ENCODE measurements around the gene CCDC141.

CCDC141 gene

DNA sequence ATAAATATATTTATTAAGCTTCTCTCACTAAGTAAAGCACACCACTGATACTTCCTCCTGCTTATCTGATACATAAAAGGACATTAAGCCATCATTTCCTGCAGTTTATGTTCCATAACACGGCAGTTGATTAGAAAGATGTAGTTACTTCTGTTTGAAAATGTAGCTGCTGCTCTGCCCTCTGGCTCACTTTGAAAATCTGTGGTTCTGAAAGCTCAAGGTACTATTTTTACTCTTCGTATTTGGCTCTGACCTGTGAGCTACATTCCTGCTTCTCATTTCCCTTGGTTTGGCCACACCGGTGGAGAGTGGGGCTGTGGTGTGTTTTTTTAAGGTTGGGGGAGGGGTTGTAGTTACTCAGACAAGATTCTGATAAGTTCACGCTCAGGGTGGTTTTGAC, 229.9 kb downstream of the CCDC141 start:
- no peak for DNase-seq
- in situ Hi-C loops (cut with MboI; ENCODE audit: low pct_unique_long_range_greater_than_20kb, low sequenced_read_pairs) = no loop called here

DNA sequence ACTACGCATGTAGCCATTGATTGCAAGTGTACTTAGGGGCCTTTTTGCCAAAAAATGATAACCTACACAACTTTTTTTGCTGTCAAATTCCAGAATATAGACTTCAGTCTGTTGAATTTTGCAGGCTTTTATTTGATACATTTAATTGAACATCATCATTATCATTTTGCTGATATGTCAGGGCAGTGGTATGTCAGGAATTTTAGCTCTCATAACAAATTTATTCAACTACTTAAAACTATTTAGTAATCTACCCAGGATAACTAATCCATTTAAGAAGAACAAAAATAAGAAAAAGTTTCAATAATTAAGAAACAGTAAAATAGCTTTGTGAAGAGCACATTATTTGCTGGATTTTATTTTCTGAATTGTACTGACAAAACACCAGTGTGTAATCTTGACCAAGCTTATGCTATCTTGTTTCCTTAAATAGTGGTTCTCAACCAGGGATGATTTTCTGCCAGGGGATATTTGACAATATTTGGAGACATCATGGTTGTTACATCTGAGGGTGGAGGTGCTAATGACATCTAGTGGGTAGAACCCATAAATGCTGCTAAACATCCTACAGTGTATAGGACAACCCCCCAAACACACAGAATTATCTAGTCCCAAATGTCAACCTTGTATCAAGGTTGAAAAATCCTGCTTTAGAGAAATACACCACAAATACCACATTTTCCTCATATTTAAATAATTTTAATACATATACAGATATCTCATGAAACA, 230.6 kb downstream of the CCDC141 start:
- no peak for DNase-seq
- in situ Hi-C loops (cut with MboI; ENCODE audit: low pct_unique_long_range_greater_than_20kb, low sequenced_read_pairs) = no loop called here

DNA sequence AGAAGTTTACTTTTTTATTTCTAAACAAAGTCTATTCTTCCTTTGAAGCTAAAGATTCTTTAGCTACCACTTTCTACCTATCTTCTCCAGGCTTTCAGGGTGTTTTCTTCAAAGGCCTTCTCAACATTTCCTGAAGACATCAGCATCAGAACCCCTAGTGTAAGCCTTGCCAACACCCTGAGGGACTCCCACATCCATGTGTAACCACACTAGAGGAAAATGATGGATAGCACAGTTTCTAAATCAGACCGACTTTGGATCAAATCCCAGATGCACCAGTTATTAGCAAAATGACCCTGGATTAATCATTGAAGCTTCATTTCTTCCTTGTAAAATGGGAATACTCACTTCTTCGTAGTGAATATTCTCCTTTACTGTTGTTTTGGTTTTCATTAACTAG, 238.0 kb downstream of the CCDC141 start:
- no peak for DNase-seq
- in situ Hi-C loops (cut with MboI; ENCODE audit: low pct_unique_long_range_greater_than_20kb, low sequenced_read_pairs) = no loop called here

DNA sequence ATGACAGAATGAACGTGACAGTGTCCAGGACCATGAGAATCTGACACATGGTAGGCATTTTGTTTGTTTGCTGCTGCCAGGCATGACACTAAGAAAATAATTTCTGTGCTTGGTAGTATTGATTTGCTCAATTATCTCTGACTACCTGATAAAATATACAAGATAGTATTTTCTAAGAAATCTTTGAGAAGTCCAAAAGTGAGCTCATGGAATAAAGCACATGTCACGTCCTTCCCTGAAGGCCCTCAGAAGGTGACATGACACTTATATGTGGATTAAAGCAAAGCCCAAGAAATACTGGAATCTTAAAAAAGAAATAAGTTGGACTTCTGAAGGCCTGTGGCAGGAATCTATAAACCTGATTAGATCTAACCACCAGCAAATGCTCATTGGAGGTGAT, 238.9 kb downstream of the CCDC141 start:
- DNase-seq = no peak
- in situ Hi-C loops (cut with MboI; ENCODE audit: low pct_unique_long_range_greater_than_20kb, low sequenced_read_pairs) = no loop called here

DNA sequence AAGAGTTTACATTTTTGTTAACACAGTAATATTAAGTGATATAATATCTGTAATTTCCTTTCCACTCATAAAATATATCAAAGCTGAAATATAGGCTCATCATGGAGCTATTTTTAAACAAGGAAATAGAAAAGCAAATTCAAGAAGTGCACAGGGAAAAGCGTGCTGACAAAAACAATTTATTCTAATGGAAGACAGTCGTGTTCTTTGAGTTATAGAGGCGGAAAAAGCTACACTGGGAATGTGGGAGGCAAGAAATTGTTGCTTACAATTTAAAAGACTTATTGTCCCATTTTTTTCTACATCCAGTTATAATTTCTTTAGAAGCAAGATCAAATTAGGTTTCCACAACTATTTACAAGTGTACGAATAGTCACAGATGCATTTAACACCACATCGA, 239.5 kb downstream of the CCDC141 start:
- DNase-seq = no peak
- in situ Hi-C loops (cut with MboI; ENCODE audit: low pct_unique_long_range_greater_than_20kb, low sequenced_read_pairs) = no loop called here

DNA sequence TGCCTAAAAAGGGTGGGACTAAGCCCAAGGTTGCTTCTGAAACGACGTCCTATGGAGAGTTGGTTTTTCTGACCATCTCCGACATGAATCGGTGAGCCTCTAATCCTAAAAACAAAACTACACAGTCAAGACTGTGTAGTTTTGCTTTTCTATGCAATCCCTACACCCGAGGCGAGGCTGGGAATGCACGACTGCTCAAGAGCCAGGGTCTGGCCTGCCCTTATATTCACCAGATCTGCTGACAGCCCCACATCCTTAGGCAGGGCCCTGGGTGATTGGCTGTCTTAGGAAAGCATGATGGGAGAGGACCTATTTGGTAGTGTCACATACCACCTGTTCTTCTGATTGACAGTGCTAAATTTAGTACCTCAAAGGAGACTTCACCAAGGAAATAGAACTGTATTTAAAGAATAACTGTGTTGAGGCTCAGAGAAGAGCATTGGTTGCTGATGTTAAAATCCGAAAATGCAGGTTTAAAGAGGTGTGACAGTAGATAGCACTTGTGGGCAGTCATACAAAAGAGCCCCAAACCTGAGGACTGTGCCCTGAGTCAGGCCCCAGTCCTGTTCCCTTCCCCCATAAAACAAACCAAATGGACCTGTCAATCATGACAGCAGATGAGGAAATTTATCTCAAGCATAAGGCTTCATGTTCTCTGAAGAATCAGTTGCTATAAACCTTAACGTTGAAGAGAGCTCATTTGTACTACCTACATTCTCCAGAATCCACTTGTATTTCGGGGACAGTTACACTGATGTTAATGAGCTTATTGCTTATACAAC, 242.5 kb downstream of the CCDC141 start, which contains the start of gene TTN:
Gene TTN (minus strand): TSS at position 197 of the 782 bp plus-strand sequence. CDS start 2,781 bp downstream, outside the sequence.
- DNase-seq = no peak
- in situ Hi-C loops (cut with MboI; ENCODE audit: low pct_unique_long_range_greater_than_20kb, low sequenced_read_pairs) = no loop called here

DNA sequence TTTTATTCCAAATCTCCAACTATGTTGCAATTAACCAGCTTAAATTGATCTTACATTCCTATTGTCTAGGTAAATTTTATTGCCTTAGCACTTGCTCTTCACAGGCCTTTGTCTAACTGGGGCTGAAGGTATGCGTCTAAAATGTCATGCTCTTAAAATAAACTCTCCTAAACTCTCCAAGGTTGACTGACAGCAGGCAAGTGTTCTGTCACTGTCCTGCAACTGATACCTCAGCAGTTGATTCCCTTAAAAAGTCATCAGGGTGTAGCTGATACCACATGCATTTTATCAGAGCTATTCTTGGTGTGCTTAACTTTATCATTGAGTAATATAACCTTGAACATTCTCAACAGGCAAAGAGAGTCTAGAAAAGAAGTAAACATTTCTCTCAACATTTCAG, 243.4 kb downstream of the CCDC141 start:
- no peak for DNase-seq
- in situ Hi-C loops (cut with MboI; ENCODE audit: low pct_unique_long_range_greater_than_20kb, low sequenced_read_pairs) = no loop called here

DNA sequence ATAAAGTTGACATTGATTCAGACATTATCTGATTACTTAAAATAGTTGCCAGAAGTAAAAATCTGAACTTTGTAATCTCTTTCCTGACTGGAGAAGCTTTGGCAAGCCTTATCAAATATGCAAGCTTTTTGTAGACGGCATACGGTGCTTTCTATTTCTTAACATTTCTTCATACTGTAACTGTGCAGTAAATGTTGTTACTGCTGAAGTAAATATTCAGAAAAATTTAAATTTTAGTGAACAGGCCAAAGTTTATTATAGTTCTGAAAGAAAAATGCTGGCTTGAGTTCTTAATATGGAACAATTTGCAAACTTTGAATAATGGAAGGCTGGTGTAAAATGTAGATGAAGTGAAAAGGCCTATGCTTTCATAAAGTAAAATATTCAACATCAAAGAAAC, 244.5 kb downstream of the CCDC141 start:
- DNase-seq = no peak
- in situ Hi-C loops (cut with MboI; ENCODE audit: low pct_unique_long_range_greater_than_20kb, low sequenced_read_pairs) = no loop called here

DNA sequence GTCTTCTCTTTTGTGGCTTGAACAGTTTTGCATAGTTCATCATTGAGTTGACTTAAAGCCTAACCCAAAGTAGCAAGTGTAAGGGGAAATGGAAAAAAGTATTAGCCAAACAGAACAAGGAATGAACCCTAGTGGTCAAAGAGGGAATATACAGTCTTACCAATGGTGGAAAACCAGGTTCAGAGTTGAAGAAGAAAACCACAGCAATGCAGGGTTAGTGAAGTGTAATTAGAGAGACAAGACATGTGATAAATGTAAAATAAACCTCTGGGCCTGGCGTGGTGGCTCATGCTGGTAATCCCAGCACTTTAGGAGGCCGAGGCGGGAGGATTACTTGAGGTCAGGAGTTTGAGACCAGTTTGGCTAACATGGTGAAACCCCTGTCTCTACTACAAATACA, 245.1 kb downstream of the CCDC141 start:
- in situ Hi-C loops (cut with MboI; ENCODE audit: low pct_unique_long_range_greater_than_20kb, low sequenced_read_pairs) = no loop called here

DNA sequence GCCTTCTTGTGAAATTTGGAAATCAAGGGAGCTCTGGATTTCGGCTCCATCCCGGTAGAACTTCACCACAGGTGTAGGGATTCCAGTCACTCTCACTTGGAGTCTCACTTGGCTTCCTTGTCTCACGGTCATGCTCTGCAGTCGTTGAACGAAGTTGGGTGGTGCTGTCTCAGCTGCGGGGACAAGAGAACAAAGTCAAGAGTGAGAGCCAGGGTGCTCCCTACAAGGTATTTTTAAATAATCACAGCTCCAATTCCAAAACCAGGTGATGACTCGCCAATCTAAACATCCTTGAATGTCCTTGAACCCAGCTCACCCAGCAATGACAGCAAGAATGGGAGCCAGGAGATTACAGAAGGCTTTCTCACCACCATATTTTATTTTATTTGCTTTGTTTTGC, 249.4 kb downstream of the CCDC141 start:
- DNase-seq = no peak
- in situ Hi-C loops (cut with MboI; ENCODE audit: low pct_unique_long_range_greater_than_20kb, low sequenced_read_pairs) = no loop called here

More for the DNA sequence above, 245.1 kb downstream of the CCDC141 start:
- DNase-seq = peak; percentile 38

DNA sequence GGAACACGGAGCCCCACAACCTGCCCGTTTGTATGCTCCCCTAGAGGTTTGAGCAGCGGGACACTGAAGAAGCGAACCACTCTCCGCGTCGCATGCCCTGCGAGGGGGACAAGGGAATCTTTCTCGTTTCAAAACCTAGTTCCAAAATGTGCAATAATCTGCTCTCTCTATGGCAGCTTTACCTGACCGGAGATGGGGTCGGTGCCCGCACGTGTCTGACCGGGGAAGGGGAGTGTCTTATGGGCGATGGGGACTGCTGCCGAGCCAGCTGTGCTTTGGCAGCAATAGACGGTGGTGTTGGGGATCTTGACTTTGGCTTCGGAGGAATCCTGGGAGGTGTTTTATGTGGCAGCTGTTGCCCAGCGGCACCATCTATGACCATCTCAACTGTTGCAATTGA, 250.6 kb downstream of the CCDC141 start:
- in situ Hi-C loops (cut with MboI; ENCODE audit: low pct_unique_long_range_greater_than_20kb, low sequenced_read_pairs) = no loop called here
- no peak for DNase-seq

DNA sequence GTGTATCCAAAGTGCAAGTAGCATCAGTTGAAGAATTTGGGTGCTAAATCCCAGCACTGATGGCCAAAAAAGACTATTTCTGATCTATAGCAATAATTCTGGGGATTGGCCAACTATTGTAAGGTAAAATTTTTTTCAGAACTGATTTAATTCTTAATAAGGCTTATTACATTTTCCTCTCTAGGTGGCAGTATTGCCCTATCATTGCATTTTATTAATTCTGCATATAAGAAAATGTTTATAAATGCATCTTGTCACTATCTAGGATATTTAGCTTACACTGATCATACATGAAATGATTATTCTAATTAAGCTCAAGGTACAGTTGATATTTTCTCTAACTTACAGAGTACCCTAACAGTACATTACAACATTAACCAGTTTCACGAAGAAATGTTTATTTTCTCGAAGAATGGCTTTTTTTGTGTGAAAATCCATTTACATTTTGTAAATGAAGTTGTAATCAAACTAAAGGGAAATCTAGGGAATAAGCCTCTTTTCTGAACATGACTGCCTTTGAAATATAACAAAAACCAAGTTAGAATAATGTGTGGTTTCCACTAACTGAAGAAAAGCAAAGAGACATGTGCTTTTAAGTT, 253.8 kb downstream of the CCDC141 start:
- in situ Hi-C loops (cut with MboI; ENCODE audit: low pct_unique_long_range_greater_than_20kb, low sequenced_read_pairs) = no loop called here

DNA sequence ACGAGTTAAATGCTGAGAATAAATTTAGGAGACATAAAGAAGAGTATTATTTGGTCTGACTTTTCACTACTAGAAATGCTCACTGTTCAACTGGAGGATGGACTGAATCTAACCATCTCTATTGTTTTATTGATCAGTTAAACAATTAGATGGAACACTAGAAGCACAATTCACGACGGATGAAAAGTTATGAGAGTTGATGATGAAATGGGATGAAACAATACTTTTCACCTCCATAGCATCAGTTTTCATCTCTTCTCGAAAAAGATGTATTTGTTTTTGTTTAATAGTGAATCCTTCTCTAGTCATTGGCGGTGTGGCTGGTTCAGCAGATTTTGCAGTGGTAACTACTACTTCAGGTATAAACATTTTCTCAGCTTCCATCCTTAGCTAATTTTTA, 262.0 kb downstream of the CCDC141 start:
- in situ Hi-C loops (cut with MboI; ENCODE audit: low pct_unique_long_range_greater_than_20kb, low sequenced_read_pairs) = no loop called here
- DNase-seq = no peak

More for the DNA sequence above, 253.8 kb downstream of the CCDC141 start:
- DNase-seq = peak; percentile 25

DNA sequence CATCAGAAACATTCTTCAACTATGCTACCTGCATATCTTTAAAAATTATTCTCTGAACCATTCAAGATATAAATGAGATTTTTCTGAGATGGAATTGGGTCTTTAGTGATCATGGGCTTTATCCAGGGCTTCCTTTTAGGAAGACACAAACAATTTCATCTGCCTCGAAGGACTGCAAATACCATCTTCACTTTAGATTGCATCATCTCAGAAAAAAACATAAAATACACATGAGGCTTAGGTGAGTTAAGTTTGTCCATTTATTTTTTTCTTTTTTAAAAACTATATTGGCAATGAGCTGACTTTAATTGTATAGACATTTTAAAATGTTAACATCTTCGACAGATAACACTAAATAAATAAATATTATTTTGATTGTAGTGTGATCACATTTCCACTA, 262.8 kb downstream of the CCDC141 start:
- DNase-seq = no peak
- in situ Hi-C loops (cut with MboI; ENCODE audit: low pct_unique_long_range_greater_than_20kb, low sequenced_read_pairs) = no loop called here

DNA sequence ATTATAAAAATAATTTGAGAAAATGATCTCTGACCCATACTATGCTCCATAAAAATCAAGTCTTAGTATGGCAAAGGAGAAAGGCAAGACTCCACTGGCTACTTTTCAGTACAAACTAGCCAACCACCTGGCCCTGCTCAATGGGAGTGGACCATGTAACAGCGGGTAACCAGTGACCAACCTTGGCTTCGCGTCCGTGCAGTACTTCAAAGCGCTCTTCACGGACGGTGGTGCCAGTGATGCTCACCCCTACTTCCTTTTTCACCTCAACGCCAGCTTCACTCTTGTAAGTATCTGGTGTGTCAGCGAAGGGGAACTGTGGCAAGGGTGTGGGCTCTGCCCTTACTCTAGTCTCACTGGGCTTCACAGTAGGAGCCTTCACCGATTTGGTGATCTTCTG, 266.0 kb downstream of the CCDC141 start:
- no peak for DNase-seq
- in situ Hi-C loops (cut with MboI; ENCODE audit: low pct_unique_long_range_greater_than_20kb, low sequenced_read_pairs) = no loop called here

DNA sequence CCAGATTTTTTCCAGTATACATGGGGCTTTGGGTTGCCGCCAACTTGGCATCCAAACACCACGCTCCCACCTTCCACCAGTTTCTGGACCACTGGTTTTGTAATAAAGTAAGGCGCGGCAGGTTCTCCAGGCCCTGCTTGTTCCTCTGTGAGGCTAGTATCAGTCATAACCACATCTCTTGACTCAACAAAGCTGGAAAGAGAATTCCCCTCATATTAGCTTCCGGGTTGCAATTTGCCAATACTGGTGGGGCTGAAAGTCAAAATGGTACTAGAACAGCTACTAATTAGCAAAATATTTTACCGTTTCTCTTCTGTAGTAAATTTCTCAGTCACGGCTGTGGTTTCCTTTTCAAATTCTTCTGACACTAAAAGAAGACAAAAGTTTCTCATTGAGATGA, 267.7 kb downstream of the CCDC141 start:
- in situ Hi-C loops (cut with MboI; ENCODE audit: low pct_unique_long_range_greater_than_20kb, low sequenced_read_pairs) = no loop called here
- no peak for DNase-seq

All from KBM-7 (cell line).